K562 (cell line): ENCODE results near the gene ASRGL1. TPM values are rescaled to one million over a fixed set of nuclear protein-coding genes. Genes with fewer than 3 reads are reported as not detected.

Experiments
- ATAC-seq: fragments of 200-7000 bp; cut with Tn5 transposase; 3 replicates; pipeline ENCODE4 v1.9.1; 2020; ENCODE audit warnings: moderate library complexity
- BruUV-seq: library from RNA; stranded (reverse); fragments of 400-500 nt; replicated peaks from 2 replicates; lab custom pipeline; 2021; lab: Mats Ljungman, UMichigan
- CTCF ChIA-PET: fragments of 300-600 bp; formaldehyde crosslinking; extraction: SDS; loops from one replicate; lab custom pipeline; 2021; ENCODE audit warnings: low intra/inter-chr PET ratio; lab: Yijun Ruan, JAX
- POLR2A ChIA-PET: fragments of 300-600, 350-650 bp; sonication (Branson Sonifier 250); formaldehyde crosslinking; extraction: SDS; loops from one replicate; lab custom pipeline; 2021; ENCODE audit warnings: antibody characterized with exemption, inconsistent platforms; lab: Yijun Ruan, JAX
- DNase-seq, 4 experiments: peaks; one replicate each; pipeline versions ENCODE4 v3.0.0 to v3.0.0-alpha.2; 2011 to 2018; ENCODE audit warnings: low spot score in 3 of 4, mixed read lengths in 3 of 4; ENCODE audit errors: extremely low read depth in 1 of 4
- FAIRE-seq: peaks from 2 replicates; lab custom pipeline; 2011; peaks lifted over from hg19 to GRCh38; lab: Jason Lieb, UNC
- H2AFZ ChIP-seq: 2 replicates; pipeline ENCODE4 v1.6.0; 2011; ENCODE audit warnings: low read depth, low read length, control low read depth, inconsistent platforms
- H3K27ac ChIP-seq: fragments of 200-600 bp; 3 replicates; pipeline ENCODE4 v1.8.0; 2011; ENCODE audit warnings: low read depth, mild to moderate bottlenecking, control low read depth, inconsistent platforms, low read length, moderate library complexity, mixed read lengths; ENCODE audit errors: extremely low read depth
- H3K27me3 ChIP-seq, 2 experiments: fragments of 300-600 bp in 1 of 2; 2 replicates in 1 of 2; 3 replicates in 1 of 2; pipeline versions ENCODE4 v1.6.0 to v1.8.0; 2011; ENCODE audit warnings: inconsistent platforms in 2 of 2, low read length in 2 of 2, mild to moderate bottlenecking in 1 of 2, mixed read lengths in 1 of 2, moderate library complexity in 1 of 2; ENCODE audit not compliant: control insufficient read depth in 2 of 2, insufficient read depth in 2 of 2
- H3K36me3 ChIP-seq: fragments of 300-600 bp; 3 replicates; pipeline ENCODE4 v1.8.0; 2011; ENCODE audit warnings: mild to moderate bottlenecking, low read length, inconsistent platforms; ENCODE audit not compliant: control insufficient read depth, insufficient read depth
- H3K4me1 ChIP-seq, 2 experiments: fragments of 200-600 bp in 1 of 2; replicated peaks in 1 of 2; 2 replicates in 1 of 2; 3 replicates in 1 of 2; pipeline versions ENCODE4 v1.5.1 to v1.8.0; 2011; ENCODE audit warnings: inconsistent platforms in 2 of 2, low read length in 2 of 2, mild to moderate bottlenecking in 1 of 2, mixed read lengths in 1 of 2, moderate library complexity in 1 of 2; ENCODE audit not compliant: control insufficient read depth in 2 of 2, insufficient read depth in 2 of 2
- H3K4me2 ChIP-seq: 2 replicates; pipeline ENCODE4 v1.6.1; 2011; ENCODE audit warnings: low read length, control low read depth, inconsistent platforms, mixed read lengths; ENCODE audit not compliant: insufficient read depth
- H3K4me3 ChIP-seq: fragments of 200-600 bp; sonication (generic), shearing (Covaris generic); 2 replicates; pipeline ENCODE4 v1.5.1; 2016; ENCODE audit warnings: control low read depth, inconsistent platforms
- H3K79me2 ChIP-seq: fragments of 200-600 bp; 3 replicates; pipeline ENCODE4 v1.8.0; 2011; ENCODE audit warnings: low read length, inconsistent platforms; ENCODE audit not compliant: control insufficient read depth, insufficient read depth
- H3K9ac ChIP-seq, 2 experiments: 2 replicates each; pipeline versions ENCODE4 v1.6.0 to v1.6.1; 2011; ENCODE audit warnings: low read depth in 2 of 2, low read length in 2 of 2, control low read depth in 1 of 2, inconsistent platforms in 1 of 2, mild to moderate bottlenecking in 1 of 2, mixed read lengths in 1 of 2; ENCODE audit not compliant: insufficient read depth in 1 of 2
- H3K9me1 ChIP-seq: one replicate; pipeline ENCODE4 v1.6.0; 2011; ENCODE audit warnings: inconsistent platforms, mild to moderate bottlenecking, low read length, moderate library complexity; ENCODE audit not compliant: control insufficient read depth, insufficient read depth
- H3K9me3 ChIP-seq: replicated peaks from 2 replicates; pipeline ENCODE4 v1.5.1; 2011; ENCODE audit warnings: low read depth, low read length, inconsistent platforms; ENCODE audit not compliant: control insufficient read depth, insufficient read depth
- H4K20me1 ChIP-seq: replicated peaks from 2 replicates; pipeline ENCODE4 v1.6.1; 2011; ENCODE audit warnings: low read length, inconsistent platforms, mixed read lengths; ENCODE audit not compliant: control insufficient read depth, insufficient read depth
- HDAC6 ChIP-seq: IDR thresholded peaks from 2 replicates; pipeline ENCODE4 v1.6.1; 2012; ENCODE audit warnings: low read depth, mild to moderate bottlenecking, control low read depth, inconsistent platforms, low read length, moderate library complexity
- JUND ChIP-seq, 2 experiments: IDR thresholded peaks; 2 replicates in 1 of 2; 3 replicates in 1 of 2; pipeline ENCODE4 v1.6.1; 2011; ENCODE audit warnings: borderline replicate concordance in 2 of 2, low read depth in 2 of 2, low read length in 2 of 2, improper control_type of control experiment in 1 of 2, missing biosample characterization in 1 of 2, missing genetic modification characterization in 1 of 2, missing genetic modification reagents in 1 of 2
- KDM4B ChIP-seq, 2 experiments: fragments of 450-650 bp in 1 of 2; sonication (generic) in 1 of 2; IDR thresholded peaks; 2 replicates each; pipeline ENCODE4 v1.6.1; 2016 to 2017; ENCODE audit warnings: borderline replicate concordance in 2 of 2, antibody characterized with exemption in 1 of 2, low read depth in 1 of 2, mild to moderate bottlenecking in 1 of 2
- NCOA6 ChIP-seq: fragments of 450-650 bp; IDR thresholded peaks from 2 replicates; pipeline ENCODE4 v1.6.1; 2017; ENCODE audit warnings: mild to moderate bottlenecking
- POU5F1 ChIP-seq: fragments of 150-350 bp; IDR thresholded peaks from 2 replicates; pipeline ENCODE4 v1.6.1; 2014; ENCODE audit warnings: borderline replicate concordance, low read length, low read depth, mild to moderate bottlenecking; ENCODE audit not compliant: partially characterized antibody
- SIX5 ChIP-seq, 2 experiments: IDR thresholded peaks; 2 replicates each; pipeline ENCODE4 v1.6.1; 2011; ENCODE audit warnings: low read length in 2 of 2, borderline replicate concordance in 1 of 2, low read depth in 1 of 2, mild to moderate bottlenecking in 1 of 2, moderate library complexity in 1 of 2; ENCODE audit not compliant: insufficient read depth in 1 of 2
- TAF7 ChIP-seq: fragments of 450-650 bp; IDR thresholded peaks from 2 replicates; pipeline ENCODE4 v1.6.1; 2016; ENCODE audit warnings: missing genetic modification characterization, missing compliant biosample characterization
- ZNF644 ChIP-seq: fragments of 200-800 bp; sonication (Bioruptor generic); IDR thresholded peaks from 2 replicates; pipeline ENCODE4 v1.6.1; 2016; ENCODE audit warnings: low read depth, missing genetic modification characterization, missing compliant biosample characterization
- WGBS: fragments of 100-300 bp; shearing (Covaris generic); methylation state at CpG from one replicate; pipeline ENCODE4 v1.1.6; 2016; ENCODE audit warnings: low coverage, mixed read lengths; ENCODE audit not compliant: insufficient coverage; ENCODE audit errors: missing lambda C conversion rate; 5-methylcytosine and 5-hydroxymethylcytosine counted together
- in situ Hi-C: fragments of 300-500 bp; cut with MboI; formaldehyde crosslinking; loops from 4 replicates; pipeline ENCODE4 v1.15.0; 2018; ENCODE audit warnings: inconsistent platforms, mixed read lengths
- intact Hi-C: fragments of 100-400 bp; cut with micrococcal nuclease; formaldehyde crosslinking; loops from 2 replicates; pipeline ENCODE4 v1.14.2; 2022
- polyA plus RNA-seq, 8 experiments: library from polyadenylated mRNA; depleted of rRNA in 4 of 8; stranded (reverse) in 5 of 8; unstranded in 3 of 8; fragments of >200 nt; fragmentation: Nextera tagmentation in 2 of 8; fragmentation: Illumina TruSeq in 1 of 8; extraction: Ambion mirVana in 2 of 8; extraction: Trizol in 1 of 8; gene quantifications; 2 replicates each; pipeline versions ENCODE4 v1.2.1 to v1.2.3, GENCODE V29; 2011 to 2014; ENCODE audit warnings: inconsistent platforms in 1 of 8, missing spikeins in 1 of 8
- total RNA-seq, 7 experiments: library from RNA; depleted of rRNA in 6 of 7; stranded (reverse); fragments of >200 nt in 6 of 7; fragmentation: Illumina TruSeq in 2 of 7; extraction: Trizol in 2 of 7; gene quantifications; 2 replicates each; pipeline versions ENCODE4 v1.2.1 to v1.2.3, GENCODE V29; 2011 to 2021; ENCODE audit warnings: low replicate concordance in 1 of 7
- TF ChIP-seq, protein P1 (sequence below): fragments of 450-650 bp; IDR thresholded peaks from 2 replicates; pipeline ENCODE4 v1.6.1; 2017; ENCODE audit warnings: mild to moderate bottlenecking, moderate library complexity
- TF ChIP-seq, protein P2 (sequence below): sonication (generic); formaldehyde crosslinking; IDR thresholded peaks from 2 replicates; pipeline ENCODE4 v1.5.0; 2020; ENCODE audit warnings: missing genetic modification reagents
- TF ChIP-seq, protein P3 (sequence below), 2 experiments: fragments of 450-650 bp; IDR thresholded peaks; 2 replicates each; pipeline ENCODE4 v1.6.1; 2018; ENCODE audit warnings: mild to moderate bottlenecking in 2 of 2, low read depth in 1 of 2; ENCODE audit not compliant: partially characterized antibody in 2 of 2
- TF ChIP-seq, protein P4 (sequence below): fragments of 250-450 bp; sonication (Bioruptor Pico); IDR thresholded peaks from 2 replicates; pipeline ENCODE4 v1.8.0; 2021; ENCODE audit warnings: moderate library complexity, mild to moderate bottlenecking, inconsistent platforms

Gene ASRGL1
- total and polyA plus RNA-seq, 9 of the 15 experiments (the other 6 are each of a cell fraction or from before 2014, with no cell fraction given): 3.1 to 23.0 (median 11.2) TPM

DNA sequence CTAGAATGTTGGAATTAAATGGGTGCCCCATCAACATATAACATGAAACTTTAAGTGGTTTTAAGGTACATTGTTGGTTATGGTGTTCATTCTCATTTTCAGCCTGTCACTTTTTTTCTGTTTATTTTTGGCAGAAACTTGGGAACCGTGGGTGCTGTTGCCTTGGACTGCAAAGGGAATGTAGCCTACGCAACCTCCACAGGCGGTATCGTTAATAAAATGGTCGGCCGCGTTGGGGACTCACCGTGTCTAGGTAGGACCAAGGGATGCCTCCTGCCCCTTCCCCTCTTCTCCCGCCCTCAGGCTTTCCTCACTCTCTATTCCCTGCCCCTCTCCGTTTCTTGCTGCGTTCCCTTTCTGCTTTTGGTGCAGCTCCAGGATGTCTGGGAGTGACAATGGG, 51.8 kb downstream of the ASRGL1 start:
- WGBS: 70% methylated on average over 9 of the region's 11 CpGs
- H3K4me3 ChIP-seq: no peak overlapping the region
- intact Hi-C loops (no loop called here), in situ Hi-C loops (loop anchor here (25.0 kb wide), 2 partner anchors 473 to 623 kb away; partner anchors contain the start of gene SLC22A8)
- H3K79me2 ChIP-seq: no peaks in the 10 kb centered on the region
- no peak overlapping the region for H3K4me2 ChIP-seq
- H3K9ac ChIP-seq: peak overlapping the region in 1 of 2 experiments; percentile 31; a peak in 1 of 4 replicates
- no peaks in the 10 kb centered on the region for H3K27me3 ChIP-seq
- no peaks in the 10 kb centered on the region for H4K20me1 ChIP-seq
- H3K9me3 ChIP-seq: no peaks in the 10 kb centered on the region
- H3K9me1 ChIP-seq: no peaks in the 10 kb centered on the region
- FAIRE-seq (no peak), ATAC-seq (no peak), DNase-seq (no peak)
- POLR2A ChIA-PET: no interaction called here
- BruUV-seq: no TSS peak
- CTCF ChIA-PET: interaction anchor here (0.6 kb wide), 1 partner anchor 36 kb away, joined by 7 read pairs; no protein-coding TSS in a partner anchor
- no peak overlapping the region for H3K27ac ChIP-seq
- H3K4me1 ChIP-seq: peaks cover 11 to 15% of the 10 kb centered on the region in 2 experiments; a peak in 4 of 5 replicates
- H2AFZ ChIP-seq: no peak overlapping the region
- no peaks in the 10 kb centered on the region for H3K36me3 ChIP-seq
- TF ChIP-seq, protein P1, sequence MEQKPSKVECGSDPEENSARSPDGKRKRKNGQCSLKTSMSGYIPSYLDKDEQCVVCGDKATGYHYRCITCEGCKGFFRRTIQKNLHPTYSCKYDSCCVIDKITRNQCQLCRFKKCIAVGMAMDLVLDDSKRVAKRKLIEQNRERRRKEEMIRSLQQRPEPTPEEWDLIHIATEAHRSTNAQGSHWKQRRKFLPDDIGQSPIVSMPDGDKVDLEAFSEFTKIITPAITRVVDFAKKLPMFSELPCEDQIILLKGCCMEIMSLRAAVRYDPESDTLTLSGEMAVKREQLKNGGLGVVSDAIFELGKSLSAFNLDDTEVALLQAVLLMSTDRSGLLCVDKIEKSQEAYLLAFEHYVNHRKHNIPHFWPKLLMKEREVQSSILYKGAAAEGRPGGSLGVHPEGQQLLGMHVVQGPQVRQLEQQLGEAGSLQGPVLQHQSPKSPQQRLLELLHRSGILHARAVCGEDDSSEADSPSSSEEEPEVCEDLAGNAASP: no peak
- TF ChIP-seq SIX5 (IDR thresholded peaks at IDR 0.05; ENCODE audit: borderline replicate concordance in 1 of 2, insufficient read depth in 1 of 2, low read depth in 1 of 2, low read length in 2 of 2) (no peak), POU5F1 (no peak), TAF7 (no peak), NCOA6 (no peak), JUND (IDR thresholded peaks at IDR 0.05; ENCODE audit: borderline replicate concordance, low read depth, low read length) (no peak), JUND (tag; IDR thresholded peaks at IDR 0.05; ENCODE audit: borderline replicate concordance, low read depth, low read length) (no peak), ZNF644 (tag) (no peak), KDM4B (IDR thresholded peaks at IDR 0.05; ENCODE audit: borderline replicate concordance in 2 of 2, low read depth in 1 of 2) (no peak), HDAC6 (no peak)
- TF ChIP-seq, protein P2, sequence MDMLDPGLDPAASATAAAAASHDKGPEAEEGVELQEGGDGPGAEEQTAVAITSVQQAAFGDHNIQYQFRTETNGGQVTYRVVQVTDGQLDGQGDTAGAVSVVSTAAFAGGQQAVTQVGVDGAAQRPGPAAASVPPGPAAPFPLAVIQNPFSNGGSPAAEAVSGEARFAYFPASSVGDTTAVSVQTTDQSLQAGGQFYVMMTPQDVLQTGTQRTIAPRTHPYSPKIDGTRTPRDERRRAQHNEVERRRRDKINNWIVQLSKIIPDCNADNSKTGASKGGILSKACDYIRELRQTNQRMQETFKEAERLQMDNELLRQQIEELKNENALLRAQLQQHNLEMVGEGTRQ (CRISPR knock-in tag): no peak
- TF ChIP-seq, protein P3, sequence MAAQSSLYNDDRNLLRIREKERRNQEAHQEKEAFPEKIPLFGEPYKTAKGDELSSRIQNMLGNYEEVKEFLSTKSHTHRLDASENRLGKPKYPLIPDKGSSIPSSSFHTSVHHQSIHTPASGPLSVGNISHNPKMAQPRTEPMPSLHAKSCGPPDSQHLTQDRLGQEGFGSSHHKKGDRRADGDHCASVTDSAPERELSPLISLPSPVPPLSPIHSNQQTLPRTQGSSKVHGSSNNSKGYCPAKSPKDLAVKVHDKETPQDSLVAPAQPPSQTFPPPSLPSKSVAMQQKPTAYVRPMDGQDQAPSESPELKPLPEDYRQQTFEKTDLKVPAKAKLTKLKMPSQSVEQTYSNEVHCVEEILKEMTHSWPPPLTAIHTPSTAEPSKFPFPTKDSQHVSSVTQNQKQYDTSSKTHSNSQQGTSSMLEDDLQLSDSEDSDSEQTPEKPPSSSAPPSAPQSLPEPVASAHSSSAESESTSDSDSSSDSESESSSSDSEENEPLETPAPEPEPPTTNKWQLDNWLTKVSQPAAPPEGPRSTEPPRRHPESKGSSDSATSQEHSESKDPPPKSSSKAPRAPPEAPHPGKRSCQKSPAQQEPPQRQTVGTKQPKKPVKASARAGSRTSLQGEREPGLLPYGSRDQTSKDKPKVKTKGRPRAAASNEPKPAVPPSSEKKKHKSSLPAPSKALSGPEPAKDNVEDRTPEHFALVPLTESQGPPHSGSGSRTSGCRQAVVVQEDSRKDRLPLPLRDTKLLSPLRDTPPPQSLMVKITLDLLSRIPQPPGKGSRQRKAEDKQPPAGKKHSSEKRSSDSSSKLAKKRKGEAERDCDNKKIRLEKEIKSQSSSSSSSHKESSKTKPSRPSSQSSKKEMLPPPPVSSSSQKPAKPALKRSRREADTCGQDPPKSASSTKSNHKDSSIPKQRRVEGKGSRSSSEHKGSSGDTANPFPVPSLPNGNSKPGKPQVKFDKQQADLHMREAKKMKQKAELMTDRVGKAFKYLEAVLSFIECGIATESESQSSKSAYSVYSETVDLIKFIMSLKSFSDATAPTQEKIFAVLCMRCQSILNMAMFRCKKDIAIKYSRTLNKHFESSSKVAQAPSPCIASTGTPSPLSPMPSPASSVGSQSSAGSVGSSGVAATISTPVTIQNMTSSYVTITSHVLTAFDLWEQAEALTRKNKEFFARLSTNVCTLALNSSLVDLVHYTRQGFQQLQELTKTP (IDR thresholded peaks at IDR 0.05; ENCODE audit: low read depth in 1 of 2, partially characterized antibody in 2 of 2): no peak
- TF ChIP-seq, protein P4, sequence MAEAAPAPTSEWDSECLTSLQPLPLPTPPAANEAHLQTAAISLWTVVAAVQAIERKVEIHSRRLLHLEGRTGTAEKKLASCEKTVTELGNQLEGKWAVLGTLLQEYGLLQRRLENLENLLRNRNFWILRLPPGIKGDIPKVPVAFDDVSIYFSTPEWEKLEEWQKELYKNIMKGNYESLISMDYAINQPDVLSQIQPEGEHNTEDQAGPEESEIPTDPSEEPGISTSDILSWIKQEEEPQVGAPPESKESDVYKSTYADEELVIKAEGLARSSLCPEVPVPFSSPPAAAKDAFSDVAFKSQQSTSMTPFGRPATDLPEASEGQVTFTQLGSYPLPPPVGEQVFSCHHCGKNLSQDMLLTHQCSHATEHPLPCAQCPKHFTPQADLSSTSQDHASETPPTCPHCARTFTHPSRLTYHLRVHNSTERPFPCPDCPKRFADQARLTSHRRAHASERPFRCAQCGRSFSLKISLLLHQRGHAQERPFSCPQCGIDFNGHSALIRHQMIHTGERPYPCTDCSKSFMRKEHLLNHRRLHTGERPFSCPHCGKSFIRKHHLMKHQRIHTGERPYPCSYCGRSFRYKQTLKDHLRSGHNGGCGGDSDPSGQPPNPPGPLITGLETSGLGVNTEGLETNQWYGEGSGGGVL (CRISPR knock-in tag): no peak
